Activated naive CD4-positive, alpha-beta T cell treated with anti-CD3 and anti-CD28 coated beads, Interleukin-2, amount 10 ng/mL, durations not matched to agents 7 days and 5 days (primary cell): ENCODE data around the gene SSU72.
"Not testable (repeated sequence)": the region's sequence is repeated elsewhere in the genome, so short reads cannot be mapped to it uniquely, and the experiment has no call there.

Source experiments
- CTCF ChIA-PET: fragments of 350-600 bp; sonication (Branson Sonifier 250); formaldehyde crosslinking; loops from one replicate; lab custom pipeline; 2021; ENCODE audit warnings: antibody characterized with exemption; lab: Charles Lee
- DNase-seq: peaks from one replicate; pipeline ENCODE4 v3.0.0-alpha.2; 2020
- H3K27ac Mint-ChIP-seq: one replicate; pipeline ENCODE4 v1.8.0; 2021; ENCODE audit warnings: mild to moderate bottlenecking, moderate library complexity, mixed read lengths
- H3K27me3 Mint-ChIP-seq: one replicate; pipeline ENCODE4 v1.8.0; 2021; ENCODE audit warnings: mild to moderate bottlenecking, mixed read lengths
- H3K36me3 Mint-ChIP-seq: one replicate; pipeline ENCODE4 v1.8.0; 2021; ENCODE audit warnings: mixed read lengths
- H3K4me1 Mint-ChIP-seq: one replicate; pipeline ENCODE4 v1.8.0; 2021; ENCODE audit warnings: mixed read lengths
- H3K4me3 Mint-ChIP-seq: one replicate; pipeline ENCODE4 v1.8.0; 2021; ENCODE audit warnings: mild to moderate bottlenecking, moderate library complexity, mixed read lengths
- H3K9me3 Mint-ChIP-seq: one replicate; pipeline ENCODE4 v1.8.0; 2021; ENCODE audit warnings: mixed read lengths

Gene SSU72

GRCh38 chr1:1595341-1595740, 20.7 kb upstream of the SSU72 start:
- CTCF ChIA-PET, H3K36me3 Mint-ChIP-seq: not testable (repeated sequence)
- peaks cover 25% of the 10 kb centered on the region for H3K27me3 Mint-ChIP-seq

GRCh38 chr1:1594602-1595260, 20.1 kb upstream of the SSU72 start:
- H3K9me3 Mint-ChIP-seq, result no peaks in the 10 kb centered on the region
- peaks cover 2% of the 10 kb centered on the region for H3K36me3 Mint-ChIP-seq
- peaks cover 26% of the 10 kb centered on the region for H3K27me3 Mint-ChIP-seq
- H3K4me1 Mint-ChIP-seq, result peaks cover 9% of the 10 kb centered on the region
- DNase-seq, result no peak
- H3K27ac Mint-ChIP-seq, result no peak overlapping the region
- no peak overlapping the region for H3K4me3 Mint-ChIP-seq
- CTCF ChIA-PET, result no interaction called here

More at GRCh38 chr1:1595341-1595740, 20.7 kb upstream of the SSU72 start:
- not testable (repeated sequence) for H3K4me3 Mint-ChIP-seq, DNase-seq, H3K27ac Mint-ChIP-seq, H3K4me1 Mint-ChIP-seq, H3K9me3 Mint-ChIP-seq

GRCh38 chr1:1593834-1594601, 19.4 kb upstream of the SSU72 start:
- H3K27ac Mint-ChIP-seq, result no peak overlapping the region
- no peak overlapping the region for H3K4me3 Mint-ChIP-seq
- H3K4me1 Mint-ChIP-seq, result peaks cover 7% of the 10 kb centered on the region
- no peaks in the 10 kb centered on the region for H3K9me3 Mint-ChIP-seq
- peaks cover 26% of the 10 kb centered on the region for H3K27me3 Mint-ChIP-seq
- peaks cover 2% of the 10 kb centered on the region for H3K36me3 Mint-ChIP-seq
- no peak for DNase-seq
- CTCF ChIA-PET, result no interaction called here

GRCh38 chr1:1591452-1591851, 16.8 kb upstream of the SSU72 start:
- peaks cover 15% of the 10 kb centered on the region for H3K27me3 Mint-ChIP-seq
- H3K36me3 Mint-ChIP-seq, result no peaks in the 10 kb centered on the region
- no peak for DNase-seq

GRCh38 chr1:1583347-1584010, 8.8 kb upstream of the SSU72 start:
- DNase-seq, result no peak
- Mint-ChIP-seq H3K36me3 (no peaks in the 10 kb centered on the region), H3K4me1 (peaks cover 6% of the 10 kb centered on the region), H3K4me3 (no peak overlapping the region), H3K9me3 (no peaks in the 10 kb centered on the region), H3K27me3 (peaks cover 57% of the 10 kb centered on the region), H3K27ac (no peak overlapping the region)
- CTCF ChIA-PET, result no interaction called here

More at GRCh38 chr1:1591452-1591851, 16.8 kb upstream of the SSU72 start:
- CTCF ChIA-PET, result no interaction called here
- Mint-ChIP-seq H3K9me3 (no peaks in the 10 kb centered on the region), H3K4me1 (no peaks in the 10 kb centered on the region), H3K4me3 (no peak overlapping the region), H3K27ac (no peak overlapping the region)

- Mint-ChIP-seq H3K27me3 (peaks cover 62% of the 10 kb centered on the region), H3K4me3 (no peak overlapping the region), H3K36me3 (no peaks in the 10 kb centered on the region), H3K27ac (no peak overlapping the region), H3K9me3 (no peaks in the 10 kb centered on the region), H3K4me1 (peaks cover 6% of the 10 kb centered on the region)
- no peak for DNase-seq
- CTCF ChIA-PET, result no interaction called here
Observed at GRCh38 chr1:1582585-1583346, 8.1 kb upstream of the SSU72 start.

GRCh38 chr1:1578371-1578940, 3.8 kb upstream of the SSU72 start:
- Mint-ChIP-seq H3K36me3 (peaks cover 5% of the 10 kb centered on the region), H3K4me3 (no peak overlapping the region), H3K9me3 (no peaks in the 10 kb centered on the region), H3K4me1 (peaks cover 15% of the 10 kb centered on the region), H3K27me3 (peaks cover 59% of the 10 kb centered on the region), H3K27ac (no peak overlapping the region)
- no peak for DNase-seq
- CTCF ChIA-PET, result interaction anchor here (1.2 kb wide), 1 partner anchor 8 kb away, joined by 3 read pairs; no protein-coding TSS in a partner anchor

- H3K27ac Mint-ChIP-seq, result no peak overlapping the region
- H3K27me3 Mint-ChIP-seq, result peaks cover 50% of the 10 kb centered on the region
- DNase-seq, result no peak
Observed at GRCh38 chr1:1577367-1578011, 2.8 kb upstream of the SSU72 start.

GRCh38 chr1:1573843-1574720, 581 bp downstream of the SSU72 start:
- CTCF ChIA-PET, result no interaction called here
- DNase-seq, result peak; percentile 79
- peak overlapping the region; percentile 99 for H3K4me3 Mint-ChIP-seq
- H3K9me3 Mint-ChIP-seq, result no peaks in the 10 kb centered on the region
- peak overlapping the region; percentile 100 for H3K27ac Mint-ChIP-seq
- peaks cover 42% of the 10 kb centered on the region for H3K4me1 Mint-ChIP-seq
- peaks cover 17% of the 10 kb centered on the region for H3K36me3 Mint-ChIP-seq
- peaks cover 20% of the 10 kb centered on the region for H3K27me3 Mint-ChIP-seq

More at GRCh38 chr1:1577367-1578011, 2.8 kb upstream of the SSU72 start:
- CTCF ChIA-PET, result interaction anchor here (0.9 kb wide), 1 partner anchor 15 kb away, joined by 3 read pairs; no protein-coding TSS in a partner anchor
- no peak overlapping the region for H3K4me3 Mint-ChIP-seq
- peaks cover 8% of the 10 kb centered on the region for H3K36me3 Mint-ChIP-seq
- H3K4me1 Mint-ChIP-seq, result peaks cover 24% of the 10 kb centered on the region
- H3K9me3 Mint-ChIP-seq, result no peaks in the 10 kb centered on the region

- Mint-ChIP-seq H3K27ac (no peak overlapping the region), H3K4me1 (peaks cover 38% of the 10 kb centered on the region), H3K4me3 (no peak overlapping the region), H3K9me3 (no peaks in the 10 kb centered on the region), H3K36me3 (peaks cover 37% of the 10 kb centered on the region), H3K27me3 (no peaks in the 10 kb centered on the region)
- no peak for DNase-seq
- CTCF ChIA-PET, result no interaction called here
Observed at GRCh38 chr1:1569341-1569740, 5.3 kb downstream of the SSU72 start.

- Mint-ChIP-seq H3K27me3 (no peaks in the 10 kb centered on the region), H3K27ac (no peak overlapping the region), H3K36me3 (peaks cover 39% of the 10 kb centered on the region), H3K9me3 (no peaks in the 10 kb centered on the region), H3K4me3 (no peak overlapping the region), H3K4me1 (peaks cover 29% of the 10 kb centered on the region)
- CTCF ChIA-PET, result no interaction called here
- DNase-seq, result no peak
Observed at GRCh38 chr1:1567891-1568291, 6.8 kb downstream of the SSU72 start.

GRCh38 chr1:1567152-1567875, 7.3 kb downstream of the SSU72 start:
- H3K36me3 Mint-ChIP-seq, result peaks cover 40% of the 10 kb centered on the region
- no peaks in the 10 kb centered on the region for H3K9me3 Mint-ChIP-seq
- no peak for DNase-seq
- CTCF ChIA-PET, result no interaction called here
- H3K27ac Mint-ChIP-seq, result no peak overlapping the region
- H3K27me3 Mint-ChIP-seq, result no peaks in the 10 kb centered on the region
- no peak overlapping the region for H3K4me3 Mint-ChIP-seq
- peaks cover 24% of the 10 kb centered on the region for H3K4me1 Mint-ChIP-seq
